A549 (cell line): ENCODE results near the gene CCT2. TPM values are rescaled to one million over a fixed set of nuclear protein-coding genes. Genes with fewer than 3 reads are reported as not detected.
A peak's percentile ranks its signal among the peaks of the same experiment; 100 is the strongest.

Source experiments
- ATAC-seq, 2 experiments: fragments of 200-7000 bp in 1 of 2; fragments of >200 bp in 1 of 2; cut with Nextera tagmentation in 1 of 2; cut with Tn5 transposase in 1 of 2; 3 replicates each; pipeline versions ENCODE4 v1.8.0 to v1.9.1; 2018 to 2020; ENCODE audit warnings: mild to moderate bottlenecking in 1 of 2, moderate library complexity in 1 of 2
- CTCF ChIA-PET: fragments of 300-600 bp; sonication (Branson Sonifier 250); formaldehyde crosslinking; extraction: SDS; loops from one replicate; lab custom pipeline; 2021; ENCODE audit warnings: antibody characterized with exemption, inconsistent platforms; lab: Yijun Ruan, JAX
- POLR2A ChIA-PET: fragments of 350-600 bp; formaldehyde crosslinking; extraction: SDS; loops from one replicate; lab custom pipeline; 2021; ENCODE audit warnings: antibody characterized with exemption, inconsistent platforms; lab: Yijun Ruan, JAX
- DNase-seq, 2 experiments: peaks; one replicate each; pipeline versions ENCODE4 v3.0.0 to v3.0.0-alpha.2; 2011 to 2016; ENCODE audit warnings: low read depth in 1 of 2, low spot score in 1 of 2
- FAIRE-seq: peaks from 2 replicates; lab custom pipeline; 2011; peaks lifted over from hg19 to GRCh38; lab: Jason Lieb, UNC
- H3K27ac ChIP-seq, 2 experiments: fragments of >200 bp; sonication (Bioruptor Twin); formaldehyde crosslinking; 3 replicates each; pipeline ENCODE4 v1.5.1; 2016 to 2017
- H3K4me1 ChIP-seq: fragments of >200 bp; sonication (Bioruptor Twin); formaldehyde crosslinking; 3 replicates; pipeline ENCODE4 v1.6.1; 2016
- H3K4me2 ChIP-seq: fragments of >200 bp; sonication (Bioruptor Twin); formaldehyde crosslinking; 3 replicates; pipeline ENCODE4 v1.6.1; 2016
- H3K4me3 ChIP-seq: fragments of >200 bp; sonication (Bioruptor Twin); formaldehyde crosslinking; 3 replicates; pipeline ENCODE4 v1.5.1; 2016
- H3K9me3 ChIP-seq: fragments of >200 bp; sonication (Bioruptor Twin); formaldehyde crosslinking; 3 replicates; pipeline ENCODE4 v1.6.1; 2016
- CTCF ChIP-seq: fragments of >200 bp; sonication (Bioruptor Twin); formaldehyde crosslinking; IDR thresholded peaks from 3 replicates; pipeline ENCODE4 v1.5.1; 2016
- EHMT2 ChIP-seq: fragments of 200-600 bp; sonication (generic); IDR thresholded peaks from 2 replicates; pipeline ENCODE4 v1.6.1; 2016; ENCODE audit warnings: antibody characterized with exemption, low read depth, mild to moderate bottlenecking, moderate library complexity
- ESRRA ChIP-seq: fragments of 150-350 bp; IDR thresholded peaks from 2 replicates; pipeline ENCODE4 v1.6.1; 2014; ENCODE audit warnings: mild to moderate bottlenecking, low read length, borderline replicate concordance
- HDAC2 ChIP-seq: fragments of 200-600 bp; sonication (generic); IDR thresholded peaks from 2 replicates; pipeline ENCODE4 v1.6.1; 2016
- HOXB5 ChIP-seq: fragments of 250-450 bp; sonication (Bioruptor Pico); IDR thresholded peaks from 2 replicates; pipeline ENCODE4 v1.5.0; 2020; ENCODE audit warnings: mild to moderate bottlenecking, moderate library complexity
- JUN ChIP-seq, 2 experiments: fragments of >200 bp; sonication (Bioruptor Twin); formaldehyde crosslinking; IDR thresholded peaks; 2 replicates in 1 of 2; 3 replicates in 1 of 2; pipeline ENCODE4 v1.6.1; 2016 to 2017
- KDM1A ChIP-seq: fragments of 200-600 bp; sonication (generic); IDR thresholded peaks from 2 replicates; pipeline ENCODE4 v1.6.1; 2016; ENCODE audit warnings: low read depth, mild to moderate bottlenecking
- KDM5A ChIP-seq: fragments of 200-600 bp; sonication (generic); IDR thresholded peaks from 2 replicates; pipeline ENCODE4 v1.6.1; 2016; ENCODE audit warnings: antibody characterized with exemption, mild to moderate bottlenecking
- MAFK ChIP-seq: fragments of 450-650 bp; IDR thresholded peaks from 2 replicates; pipeline ENCODE4 v1.6.1; 2014; ENCODE audit not compliant: partially characterized antibody
- MAX ChIP-seq: IDR thresholded peaks from 2 replicates; pipeline ENCODE4 v1.6.1; 2012
- PBX3 ChIP-seq: IDR thresholded peaks from 2 replicates; pipeline ENCODE4 v1.6.1; 2012
- RAD21 ChIP-seq, 2 experiments: fragments of >200 bp in 1 of 2; sonication (Bioruptor Twin) in 1 of 2; formaldehyde crosslinking in 1 of 2; IDR thresholded peaks in 1 of 2; conservative IDR thresholded peaks in 1 of 2; 2 replicates in 1 of 2; 3 replicates in 1 of 2; pipeline ENCODE4 v1.6.1; 2012 to 2018; ENCODE audit warnings: inconsistent platforms in 1 of 2
- REST ChIP-seq: fragments of 200-600 bp; sonication (generic); IDR thresholded peaks from 2 replicates; pipeline ENCODE4 v1.6.1; 2016; ENCODE audit warnings: antibody characterized with exemption, mild to moderate bottlenecking, moderate library complexity
- RFX5 ChIP-seq: fragments of 450-650 bp; IDR thresholded peaks from 2 replicates; pipeline ENCODE4 v1.7.1; 2014; ENCODE audit warnings: antibody characterized with exemption, mild to moderate bottlenecking, moderate library complexity
- SMC3 ChIP-seq: fragments of >200 bp; sonication (Bioruptor Twin); formaldehyde crosslinking; IDR thresholded peaks from 3 replicates; pipeline ENCODE4 v1.6.1; 2018; ENCODE audit warnings: inconsistent platforms
- SREBF2 ChIP-seq: fragments of 450-650 bp; IDR thresholded peaks from 2 replicates; pipeline ENCODE4 v1.6.1; 2014; ENCODE audit warnings: mild to moderate bottlenecking, moderate library complexity
- TFCP2L1 ChIP-seq: fragments of 250-450 bp; sonication (Bioruptor Pico); IDR thresholded peaks from 2 replicates; pipeline ENCODE4 v1.5.0; 2021; ENCODE audit warnings: mild to moderate bottlenecking
- ZNF302 ChIP-seq: fragments of 250-450 bp; sonication (Bioruptor Pico); IDR thresholded peaks from 2 replicates; pipeline ENCODE4 v1.9.0; 2021; ENCODE audit warnings: inconsistent platforms, mild to moderate bottlenecking, moderate library complexity
- ZSCAN20 ChIP-seq: fragments of 250-450 bp; sonication (Bioruptor Pico); IDR thresholded peaks from 2 replicates; pipeline ENCODE4 v1.8.0; 2022; ENCODE audit warnings: mild to moderate bottlenecking, moderate library complexity
- WGBS: methylation state at CpG from one replicate; pipeline ENCODE4 v1.1.6; 2017; ENCODE audit errors: missing lambda C conversion rate; 5-methylcytosine and 5-hydroxymethylcytosine counted together
- polyA plus RNA-seq, 4 experiments: library from polyadenylated mRNA; depleted of rRNA in 3 of 4; stranded (reverse); fragments of >200 nt; fragmentation: RNase III in 1 of 4; extraction: RNeasy Plus Mini Kit Qiagen cat#74134 plus additional on column Dnase treatment in 1 of 4; gene quantifications; 2 replicates in 3 of 4; 3 replicates in 1 of 4; pipeline ENCODE4 v1.2.3, GENCODE V29; 2011 to 2017

Gene CCT2
- polyA plus RNA-seq, 2 of the 4 experiments (the other 2 are of a cell fraction) = 441 to 548 TPM

- no peak for TF ChIP-seq JUN (IDR thresholded peaks at IDR 0.05)
- no peak for TF ChIP-seq KDM5A
- no peak for TF ChIP-seq MAX
Observed at GRCh38 chr12:69627501-69627900, 42.2 kb downstream of the CCT2 start (continued).

- Histone ChIP-seq H3K4me2 (no peak overlapping the region), H3K27ac (no peak overlapping the region), H3K4me3 (no peak overlapping the region), H3K4me1 (no peaks in the 10 kb centered on the region), H3K9me3 (no peaks in the 10 kb centered on the region)
- 61% methylated on average over 6 of the region's 6 CpGs for WGBS
- no peak for TF ChIP-seq HDAC2
- TF ChIP-seq CTCF = peak; percentile 19; the same call in 1 of the 3 replicates
- no peak for TF ChIP-seq PBX3
- peak in 1 of 2 experiments; percentile 42; a peak in 1 of 5 replicates for TF ChIP-seq RAD21 (conservative IDR thresholded peaks at IDR 0.05 in 1 of 2, IDR thresholded peaks at IDR 0.05 in 1 of 2)
- ChIA-PET CTCF (interaction anchor here (1.5 to 3.1 kb wide), 3 partner anchors 9 to 22 kb away, joined by 4 to 23 read pairs (median 4); no protein-coding TSS in a partner anchor), POLR2A (no interaction called here)
- FAIRE-seq = no peak
- DNase-seq = peak; percentile 35 to 40
- ATAC-seq = peak; percentile 43 to 86; a peak in 3 of 6 replicates
Observed at GRCh38 chr12:69630191-69630590, 44.9 kb downstream of the CCT2 start.

GRCh38 chr12:69633061-69633460 lies 47.8 kb downstream of the CCT2 start:
- ChIA-PET POLR2A (no interaction called here), CTCF (no interaction called here)
- TF ChIP-seq CTCF = peak; percentile 20; the same call in 2 of the 3 replicates
- TF ChIP-seq RAD21 (conservative IDR thresholded peaks at IDR 0.05 in 1 of 2, IDR thresholded peaks at IDR 0.05 in 1 of 2) = peak in 1 of 2 experiments; percentile 29; a peak in 1 of 5 replicates
- TF ChIP-seq EHMT2 = no peak
- no peak for TF ChIP-seq SREBF2
- no peak for TF ChIP-seq MAX
- no peaks in the 10 kb centered on the region for H3K9me3 ChIP-seq
- H3K4me2 ChIP-seq = no peak overlapping the region
- FAIRE-seq = no peak
- 88% methylated on average over 2 of the region's 2 CpGs for WGBS
- peak in 1 of 2 experiments; percentile 64; a peak in 4 of 6 replicates for ATAC-seq
- no peak overlapping the region for H3K4me3 ChIP-seq
- no peaks in the 10 kb centered on the region for H3K4me1 ChIP-seq
- DNase-seq = peak in 1 of 2 experiments; percentile 13
- no peak overlapping the region for H3K27ac ChIP-seq

- ATAC-seq (peak; percentile 90 to 97), DNase-seq (peak; percentile 79 to 82), FAIRE-seq (no peak)
- no peaks in the 10 kb centered on the region for H3K9me3 ChIP-seq
- H3K27ac ChIP-seq = no peak overlapping the region
- no peaks in the 10 kb centered on the region for H3K4me1 ChIP-seq
- H3K4me2 ChIP-seq = no peak overlapping the region
- CTCF ChIA-PET = interaction anchor here (0.6 to 6.8 kb wide), 46 partner anchors 10 to 966 kb away, joined by 3 to 53 read pairs (median 5); partner anchors contain the start of genes CCT2, LRRC10 and LYZ
- no peak overlapping the region for H3K4me3 ChIP-seq
- WGBS = 25% methylated on average over 12 of the region's 12 CpGs
- POLR2A ChIA-PET = no interaction called here
- no peak for TF ChIP-seq REST
- peak; percentile 63 for TF ChIP-seq MAX
- no peak for TF ChIP-seq KDM1A
- no peak for TF ChIP-seq ZNF302 (CRISPR knock-in tag)
- TF ChIP-seq JUN (IDR thresholded peaks at IDR 0.05) = no peak
- peak; percentile 68 to 75 for TF ChIP-seq RAD21 (conservative IDR thresholded peaks at IDR 0.05 in 1 of 2, IDR thresholded peaks at IDR 0.05 in 1 of 2)
- peak; percentile 85 for TF ChIP-seq SMC3
- TF ChIP-seq ESRRA = no peak
- no peak for TF ChIP-seq HOXB5 (CRISPR knock-in tag)
- TF ChIP-seq MAFK = no peak
- TF ChIP-seq ZSCAN20 (CRISPR knock-in tag) = no peak
- TF ChIP-seq RFX5 = no peak
- no peak for TF ChIP-seq TFCP2L1 (CRISPR knock-in tag)
Observed at GRCh38 chr12:69639400-69640016, 54.2 kb downstream of the CCT2 start.
